Parathyroid adenoma (tissue), 2 donors: Measurements from ENCODE around the gene TMC4.
"Not testable (repeated sequence)": the region's sequence is repeated elsewhere in the genome, so short reads cannot be mapped to it uniquely, and the experiment has no call there.

Experiments
- H2AFZ ChIP-seq: fragments of 300-600 bp; sonication (generic); one replicate; pipeline ENCODE4 v1.7.0; 2017; ENCODE audit warnings: antibody characterized with exemption, mild to moderate bottlenecking
- H3K27ac ChIP-seq: fragments of 300-600 bp; sonication (generic); one replicate; pipeline ENCODE4 v1.7.0; 2017
- H3K27me3 ChIP-seq: fragments of 300-600 bp; sonication (generic); one replicate; pipeline ENCODE4 v1.7.0; 2017; ENCODE audit warnings: low read length; ENCODE audit not compliant: control insufficient read depth, insufficient read depth
- H3K36me3 ChIP-seq: fragments of 300-600 bp; sonication (generic); one replicate; pipeline ENCODE4 v1.7.0; 2017; ENCODE audit warnings: low read length; ENCODE audit not compliant: control insufficient read depth, insufficient read depth
- H3K4me1 ChIP-seq: fragments of 300-600 bp; sonication (generic); one replicate; pipeline ENCODE4 v1.7.0; 2017; ENCODE audit warnings: control low read depth
- H3K4me2 ChIP-seq: fragments of 300-600 bp; sonication (generic); one replicate; pipeline ENCODE4 v1.7.0; 2017; ENCODE audit warnings: low read length
- H3K4me3 ChIP-seq: fragments of 300-600 bp; sonication (generic); one replicate; pipeline ENCODE4 v1.7.0; 2017; ENCODE audit warnings: low read depth, low read length
- H3K79me2 ChIP-seq: fragments of 300-600 bp; sonication (generic); one replicate; pipeline ENCODE4 v1.7.0; 2017; ENCODE audit warnings: control low read depth
- H3K9ac ChIP-seq: fragments of 300-600 bp; sonication (generic); one replicate; pipeline ENCODE4 v1.7.0; 2017; ENCODE audit warnings: mild to moderate bottlenecking
- H3K9me3 ChIP-seq: fragments of 300-600 bp; sonication (generic); one replicate; pipeline ENCODE4 v1.7.0; 2017; ENCODE audit warnings: low read length; ENCODE audit not compliant: control insufficient read depth
- CTCF ChIP-seq: fragments of 300-600 bp; sonication (generic); IDR thresholded peaks from one replicate; pipeline ENCODE4 v1.7.0; 2017; ENCODE audit warnings: antibody characterized with exemption, mild to moderate bottlenecking
- donor health status: primary hyperparathyroidism.

The TMC4 gene

DNA sequence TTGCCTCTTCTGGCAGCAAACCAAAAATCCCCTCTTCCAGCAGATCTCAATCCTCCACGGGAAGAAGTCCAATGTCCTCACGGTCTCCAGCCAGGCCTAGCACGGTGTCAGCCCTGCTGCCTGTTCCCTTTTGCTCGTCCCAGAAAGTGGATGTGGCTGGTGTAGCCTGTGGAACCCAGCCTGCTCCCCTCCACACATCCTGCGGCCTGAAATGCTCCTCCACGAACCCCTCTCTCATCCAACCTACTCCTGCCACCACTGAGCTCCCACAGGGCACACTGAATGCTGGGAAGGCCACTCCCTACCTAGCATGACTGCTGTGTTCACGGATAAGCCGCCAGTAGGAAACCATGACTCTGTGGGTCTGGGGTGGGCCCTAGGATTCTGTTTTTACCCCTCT, 13.4 kb upstream of the TMC4 start:
- Histone ChIP-seq H3K79me2 (no peaks in the 10 kb centered on the region), H3K4me3 (no peak overlapping the region), H2AFZ (no peak overlapping the region), H3K4me2 (no peak overlapping the region), H3K9ac (no peak overlapping the region), H3K27ac (no peak overlapping the region), H3K4me1 (peaks cover 13% of the 10 kb centered on the region), H3K27me3 (no peaks in the 10 kb centered on the region), H3K36me3 (no peaks in the 10 kb centered on the region), H3K9me3 (no peaks in the 10 kb centered on the region)
- no peak for TF ChIP-seq CTCF

- TF ChIP-seq CTCF = no peak
- no peaks in the 10 kb centered on the region for H3K36me3 ChIP-seq
- H3K27me3 ChIP-seq = no peaks in the 10 kb centered on the region
Measured at GRCh38 chr19:54183431-54183830, 10.5 kb upstream of the TMC4 start.

GRCh38 chr19:54181894-54182293, 8.9 kb upstream of the TMC4 start:
- H3K4me3 ChIP-seq, H3K4me1 ChIP-seq, H2AFZ ChIP-seq, H3K4me2 ChIP-seq, H3K27ac ChIP-seq, H3K9me3 ChIP-seq, H3K79me2 ChIP-seq, H3K9ac ChIP-seq, H3K36me3 ChIP-seq, H3K27me3 ChIP-seq: not testable (repeated sequence)

More at GRCh38 chr19:54183431-54183830, 10.5 kb upstream of the TMC4 start:
- H3K4me3 ChIP-seq = no peak overlapping the region
- no peak overlapping the region for H3K27ac ChIP-seq
- no peak overlapping the region for H2AFZ ChIP-seq
- H3K79me2 ChIP-seq = no peaks in the 10 kb centered on the region
- H3K9me3 ChIP-seq = no peaks in the 10 kb centered on the region
- peaks cover 19% of the 10 kb centered on the region for H3K4me1 ChIP-seq
- no peak overlapping the region for H3K4me2 ChIP-seq
- no peak overlapping the region for H3K9ac ChIP-seq

- H3K79me2 ChIP-seq = peaks cover 4% of the 10 kb centered on the region
- H3K4me2 ChIP-seq = no peak overlapping the region
- H3K9ac ChIP-seq = no peak overlapping the region
- H2AFZ ChIP-seq = no peak overlapping the region
- H3K27ac ChIP-seq = peak overlapping the region; percentile 42
- no peaks in the 10 kb centered on the region for H3K27me3 ChIP-seq
- no peak for TF ChIP-seq CTCF
- H3K36me3 ChIP-seq = no peaks in the 10 kb centered on the region
- no peak overlapping the region for H3K4me3 ChIP-seq
- H3K4me1 ChIP-seq = peaks cover 8% of the 10 kb centered on the region
- no peaks in the 10 kb centered on the region for H3K9me3 ChIP-seq
Measured at GRCh38 chr19:54180691-54181091, 7.7 kb upstream of the TMC4 start.

DNA sequence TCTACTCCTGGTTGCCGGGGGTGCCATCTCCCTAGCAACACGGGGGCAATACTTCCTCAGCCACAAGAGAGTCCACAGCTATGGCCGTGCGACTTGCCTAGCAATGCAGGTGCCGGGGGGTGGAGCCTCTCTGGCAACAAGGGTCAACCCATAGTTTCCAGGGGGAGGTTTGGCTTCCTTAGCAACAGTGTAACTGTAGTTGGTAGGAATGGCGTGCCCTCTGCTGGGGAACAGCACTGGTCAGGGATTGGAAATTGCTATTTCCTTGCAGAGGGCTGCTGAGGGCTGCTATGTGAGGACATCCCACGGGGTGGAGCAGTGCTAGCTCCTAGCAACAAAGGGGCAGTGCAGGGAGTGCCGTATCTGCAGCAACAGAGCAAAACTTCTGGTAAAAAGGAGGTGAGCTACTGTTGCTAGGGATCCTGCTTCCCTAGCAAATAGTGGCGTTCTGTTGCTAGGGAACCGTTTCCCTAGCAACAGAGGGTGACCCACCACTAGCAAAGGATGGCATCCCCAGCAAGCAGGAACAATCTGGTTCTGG, 7.0 kb upstream of the TMC4 start:
- Histone ChIP-seq H3K9ac (no peak overlapping the region), H3K4me1 (peaks cover 8% of the 10 kb centered on the region), H3K79me2 (peaks cover 4% of the 10 kb centered on the region), H3K4me3 (no peak overlapping the region), H3K4me2 (no peak overlapping the region), H3K9me3 (no peaks in the 10 kb centered on the region), H3K36me3 (no peaks in the 10 kb centered on the region), H3K27me3 (no peaks in the 10 kb centered on the region), H2AFZ (no peak overlapping the region), H3K27ac (peak overlapping the region; percentile 42)
- peak; percentile 77 for TF ChIP-seq CTCF
